HG02763 (cell line): ENCODE measurements around the gene LTB4R2.
"Not testable (repeated sequence)": the region's sequence is repeated elsewhere in the genome, so short reads cannot be mapped to it uniquely, and the experiment has no call there.

Experiments used
- ATAC-seq: cut with Tn5 transposase; IDR thresholded peaks from one replicate; pipeline ENCODE4 v1.9.1; 2021; ENCODE audit warnings: mild to moderate bottlenecking, moderate library complexity; ENCODE audit not compliant: unreplicated experiment

LTB4R2 gene

DNA sequence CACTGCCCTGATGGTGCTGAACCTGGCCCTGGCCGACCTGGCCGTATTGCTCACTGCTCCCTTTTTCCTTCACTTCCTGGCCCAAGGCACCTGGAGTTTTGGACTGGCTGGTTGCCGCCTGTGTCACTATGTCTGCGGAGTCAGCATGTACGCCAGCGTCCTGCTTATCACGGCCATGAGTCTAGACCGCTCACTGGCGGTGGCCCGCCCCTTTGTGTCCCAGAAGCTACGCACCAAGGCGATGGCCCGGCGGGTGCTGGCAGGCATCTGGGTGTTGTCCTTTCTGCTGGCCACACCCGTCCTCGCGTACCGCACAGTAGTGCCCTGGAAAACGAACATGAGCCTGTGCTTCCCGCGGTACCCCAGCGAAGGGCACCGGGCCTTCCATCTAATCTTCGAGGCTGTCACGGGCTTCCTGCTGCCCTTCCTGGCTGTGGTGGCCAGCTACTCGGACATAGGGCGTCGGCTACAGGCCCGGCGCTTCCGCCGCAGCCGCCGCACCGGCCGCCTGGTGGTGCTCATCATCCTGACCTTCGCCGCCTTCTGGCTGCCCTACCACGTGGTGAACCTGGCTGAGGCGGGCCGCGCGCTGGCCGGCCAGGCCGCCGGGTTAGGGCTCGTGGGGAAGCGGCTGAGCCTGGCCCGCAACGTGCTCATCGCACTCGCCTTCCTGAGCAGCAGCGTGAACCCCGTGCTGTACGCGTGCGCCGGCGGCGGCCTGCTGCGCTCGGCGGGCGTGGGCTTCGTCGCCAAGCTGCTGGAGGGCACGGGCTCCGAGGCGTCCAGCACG lies 6.1 kb downstream of the LTB4R2 start:
- no peak for ATAC-seq

DNA sequence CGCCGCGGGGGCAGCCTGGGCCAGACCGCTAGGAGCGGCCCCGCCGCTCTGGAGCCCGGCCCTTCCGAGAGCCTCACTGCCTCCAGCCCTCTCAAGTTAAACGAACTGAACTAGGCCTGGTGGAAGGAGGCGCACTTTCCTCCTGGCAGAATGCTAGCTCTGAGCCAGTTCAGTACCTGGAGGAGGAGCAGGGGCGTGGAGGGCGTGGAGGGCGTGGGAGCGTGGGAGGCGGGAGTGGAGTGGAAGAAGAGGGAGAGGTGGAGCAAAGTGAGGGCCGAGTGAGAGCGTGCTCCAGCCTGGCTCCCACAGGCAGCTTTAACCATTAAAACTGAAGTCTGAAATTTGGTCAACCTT lies 6.6 kb downstream of the LTB4R2 start:
- no peak for ATAC-seq

DNA sequence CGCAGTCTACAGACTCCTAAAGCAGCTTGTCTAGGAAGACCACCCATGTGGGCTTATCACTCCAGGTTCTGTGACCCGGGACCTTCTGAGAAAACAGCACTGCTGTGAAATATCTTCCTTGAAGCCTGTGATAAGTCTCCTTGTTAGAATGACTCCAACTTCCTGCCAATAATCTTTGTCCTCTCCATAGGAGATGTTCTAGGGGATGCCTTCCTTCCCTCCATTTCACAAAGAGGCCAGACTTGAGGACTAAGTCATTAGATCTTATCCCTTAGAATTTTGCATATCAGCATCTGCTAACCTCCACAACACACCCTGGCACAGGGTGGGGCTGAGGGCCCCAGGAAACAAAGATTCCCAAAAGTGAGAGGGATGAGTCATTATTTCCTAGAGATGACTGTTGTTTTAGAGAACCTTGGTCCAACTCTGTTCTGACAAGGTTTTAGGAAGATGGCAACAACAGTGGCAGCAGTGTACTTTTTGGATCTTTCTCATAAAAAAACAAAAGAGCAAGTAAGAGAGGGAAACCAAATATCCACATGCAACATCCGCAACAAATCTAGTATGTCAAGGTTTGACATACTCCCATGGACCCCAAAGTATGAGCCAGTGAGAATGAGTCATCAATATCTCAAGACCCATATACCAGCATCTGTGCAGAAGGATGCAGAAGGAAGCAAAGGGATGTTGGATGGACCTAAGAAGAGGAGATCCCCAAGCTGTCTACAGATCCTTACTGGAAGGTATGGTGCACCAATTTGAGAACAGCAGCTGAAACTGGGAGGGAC lies 7.4 kb downstream of the LTB4R2 start:
- ATAC-seq, result no peak

DNA sequence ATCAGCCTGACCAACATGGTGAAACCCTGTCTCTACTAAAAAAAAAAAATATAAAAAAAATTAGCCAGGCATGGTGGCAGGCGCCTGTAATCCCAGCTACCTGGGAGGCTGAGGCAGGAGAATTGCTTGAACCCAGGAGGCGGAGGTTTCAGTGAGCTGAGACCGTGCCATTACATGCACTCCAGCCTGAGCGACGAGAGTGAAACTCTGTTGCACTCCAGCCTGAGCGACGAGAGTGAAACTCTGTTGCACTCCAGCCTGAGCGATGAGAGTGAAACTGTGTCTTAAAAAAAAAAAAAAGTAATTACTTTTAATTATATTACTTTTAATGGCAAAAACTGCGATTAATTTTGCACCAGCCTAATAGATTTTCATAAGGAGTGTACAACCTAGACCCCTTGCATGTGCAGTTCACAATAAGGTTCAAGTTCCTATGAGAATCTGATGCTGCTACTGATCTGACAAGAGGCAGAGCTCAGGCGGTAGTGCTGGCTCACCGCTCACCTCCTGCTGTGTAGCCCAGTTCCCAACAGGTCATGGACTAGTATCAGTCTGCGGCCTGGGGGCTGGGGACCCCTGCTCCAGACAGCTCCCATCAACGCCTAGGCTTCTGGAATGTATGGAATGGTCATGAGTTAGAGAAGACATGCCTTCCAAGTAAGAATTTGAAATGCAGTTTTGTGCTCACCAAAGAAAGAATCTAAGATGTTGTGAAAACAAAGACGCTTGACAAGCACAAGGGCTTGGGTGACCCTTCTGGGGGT lies 11.5 kb downstream of the LTB4R2 start:
- no peak for ATAC-seq

DNA sequence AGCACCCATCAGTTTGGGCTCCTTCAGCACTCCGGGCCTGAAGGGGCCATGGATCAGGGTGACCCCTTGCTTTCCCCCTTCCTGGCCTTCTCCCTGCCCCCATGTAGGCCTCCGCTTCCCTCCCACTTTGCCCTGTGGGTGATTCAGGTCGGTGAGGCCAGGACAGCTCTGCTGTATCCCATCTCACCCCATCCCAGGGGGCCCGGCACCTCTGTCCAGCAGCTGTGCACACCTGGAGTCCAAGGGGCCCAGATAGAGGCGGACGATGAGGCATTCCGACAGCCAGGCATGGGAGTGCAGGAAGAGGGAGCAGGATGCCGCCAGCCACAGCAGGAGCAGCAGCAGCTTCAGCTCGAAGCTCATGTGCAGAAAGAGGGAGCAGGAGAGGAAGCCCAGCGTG lies 12.7 kb downstream of the LTB4R2 start:
- no peak for ATAC-seq

DNA sequence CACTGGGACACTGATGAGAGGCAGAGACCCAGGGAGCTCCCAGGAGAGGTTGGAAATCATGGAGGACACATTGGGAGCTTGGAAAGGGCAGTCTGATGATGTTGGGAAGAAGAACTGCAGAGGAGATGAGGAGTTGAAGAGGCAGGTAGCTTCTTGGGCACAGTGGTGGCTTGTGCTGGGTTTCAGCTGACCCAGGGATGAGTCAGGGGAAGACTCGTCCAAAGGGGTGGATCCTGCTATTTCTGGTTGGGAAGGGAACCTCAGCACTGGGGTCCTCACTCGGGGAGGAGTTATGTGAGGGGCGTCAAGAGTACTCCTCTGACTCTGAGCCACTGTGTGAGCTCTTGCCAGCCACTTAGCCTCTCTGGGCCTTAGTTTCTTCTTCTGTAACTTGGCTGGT lies 13.4 kb downstream of the LTB4R2 start:
- no peak for ATAC-seq

DNA sequence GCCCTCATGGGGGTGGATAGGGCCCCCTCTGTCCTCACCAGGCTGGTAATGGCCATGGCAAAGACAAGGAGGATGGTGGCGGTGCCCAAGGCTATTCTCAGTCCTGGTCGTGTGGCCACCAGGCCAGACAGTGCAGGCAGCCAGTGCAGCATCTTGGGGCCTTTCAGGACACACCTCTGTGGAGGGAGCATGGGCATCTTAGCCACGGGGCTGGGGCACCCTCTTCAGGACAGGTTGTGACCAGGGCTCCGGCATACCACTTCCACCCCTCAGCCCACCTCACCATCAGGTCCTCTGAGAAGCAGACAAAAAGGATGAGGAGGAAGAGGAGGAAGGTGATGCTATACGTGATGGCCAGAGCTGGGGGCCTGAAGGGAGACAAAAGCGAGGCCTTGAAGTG lies 14.1 kb downstream of the LTB4R2 start:
- no peak for ATAC-seq

DNA sequence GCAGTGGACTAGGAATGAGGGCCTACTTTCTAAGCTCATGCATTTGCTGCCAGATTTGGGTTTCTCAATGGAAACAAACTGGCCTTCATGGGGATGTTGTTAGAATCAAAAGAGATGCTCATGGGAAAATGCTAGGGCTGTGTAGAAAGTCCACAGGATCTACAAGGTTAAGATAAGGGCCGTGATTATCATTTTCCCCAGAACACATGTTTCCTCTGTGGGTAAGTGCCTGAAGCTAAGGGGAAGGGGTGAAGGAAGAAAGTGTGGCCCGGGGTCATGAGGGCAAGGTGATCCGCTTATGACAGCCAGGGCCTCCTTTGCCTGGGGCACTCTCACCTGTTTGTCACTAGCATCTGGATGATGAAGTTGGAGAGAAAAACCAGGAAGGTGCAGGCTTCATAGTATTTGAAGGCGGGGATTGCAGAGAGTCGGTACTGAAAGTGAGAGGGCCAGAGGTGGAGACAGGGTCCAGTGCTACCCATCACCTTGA lies 15.1 kb downstream of the LTB4R2 start:
- no peak for ATAC-seq

DNA sequence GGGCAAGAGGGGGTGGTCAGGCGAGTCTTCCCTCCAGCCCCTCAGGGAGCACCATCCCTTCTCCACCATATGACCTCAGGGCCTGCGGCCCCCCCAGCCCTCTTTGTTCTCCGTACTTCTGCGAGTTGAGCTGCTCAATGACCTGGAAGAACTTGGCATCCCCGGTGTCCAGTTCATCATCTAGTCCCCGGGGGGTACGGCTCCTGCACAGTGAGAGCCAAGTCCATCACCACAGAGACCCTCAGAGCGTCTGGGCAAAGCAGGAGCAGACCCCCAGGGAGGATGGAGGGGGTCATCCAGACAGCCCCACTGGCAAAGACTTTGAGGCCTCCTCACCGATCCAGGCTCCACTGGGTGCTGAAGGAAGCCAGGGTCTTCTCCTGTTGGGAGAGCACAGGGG lies 16.0 kb downstream of the LTB4R2 start:
- no peak for ATAC-seq

DNA sequence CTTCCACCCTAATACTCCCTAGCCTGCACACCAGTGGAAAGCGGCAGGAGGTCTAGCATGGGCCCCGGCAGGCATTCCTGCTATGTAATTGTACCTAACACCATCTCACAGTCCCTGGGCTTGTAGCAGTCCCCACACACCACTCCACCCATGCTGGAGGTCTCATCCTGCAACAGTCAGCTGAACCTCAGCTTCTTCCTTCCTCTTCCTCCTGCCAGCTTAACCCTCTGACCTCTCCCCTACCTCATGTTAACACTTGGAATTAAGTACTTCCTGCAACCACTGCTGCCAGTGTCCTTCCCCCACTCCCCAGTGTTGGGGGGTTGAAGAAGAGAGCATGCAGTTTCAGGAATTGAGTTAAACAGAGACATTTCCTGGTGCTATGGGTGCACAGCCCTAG lies 17.4 kb downstream of the LTB4R2 start:
- no peak for ATAC-seq

DNA sequence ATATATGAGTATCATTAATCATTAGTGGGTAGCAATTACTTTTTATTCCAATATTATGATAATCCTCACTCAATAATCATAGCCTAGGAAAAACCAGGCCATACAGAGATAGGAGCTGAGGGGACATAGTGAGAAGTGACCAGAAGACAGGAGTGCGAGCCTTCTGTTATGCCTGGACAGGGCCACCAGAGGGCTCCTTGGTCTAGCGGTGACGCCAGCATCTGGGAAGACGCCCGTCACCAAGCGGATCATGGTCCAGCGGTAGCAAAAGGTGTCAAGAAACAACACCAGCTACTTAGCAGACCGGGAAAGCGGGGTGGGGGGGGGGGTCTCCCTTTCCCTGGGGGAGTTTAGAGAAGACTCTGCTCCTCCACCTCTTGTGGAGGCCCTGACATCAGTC lies 18.0 kb downstream of the LTB4R2 start:
- not testable (repeated sequence) for ATAC-seq

DNA sequence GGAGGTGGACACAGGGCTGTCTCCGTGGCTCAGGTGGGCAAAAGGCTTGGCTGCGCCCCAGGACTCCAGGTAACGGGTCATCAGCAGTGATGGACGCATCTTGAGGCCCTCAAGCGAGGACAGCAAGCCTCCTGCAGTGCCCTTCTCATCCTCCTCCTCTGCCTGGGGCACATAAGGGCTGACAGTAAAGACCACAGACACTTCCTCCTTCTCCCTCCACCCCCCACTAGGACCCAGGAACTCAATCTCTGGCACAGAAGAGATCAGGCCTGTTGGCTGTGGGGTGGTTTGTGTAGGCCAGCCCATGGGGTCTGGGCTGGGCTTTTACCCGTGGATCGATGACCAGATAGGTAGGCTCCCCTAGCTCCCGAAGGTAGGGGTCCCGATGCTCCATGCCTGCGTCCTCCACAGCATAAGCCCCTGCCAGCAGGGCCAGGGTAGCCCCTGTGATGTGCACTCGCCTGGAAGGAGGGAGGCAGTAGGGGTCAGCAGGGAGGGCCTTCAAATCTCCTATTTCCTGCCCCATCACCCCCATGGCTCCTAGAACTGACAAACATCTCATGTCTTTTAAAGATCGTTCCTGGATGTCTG lies 19.2 kb downstream of the LTB4R2 start:
- no peak for ATAC-seq

DNA sequence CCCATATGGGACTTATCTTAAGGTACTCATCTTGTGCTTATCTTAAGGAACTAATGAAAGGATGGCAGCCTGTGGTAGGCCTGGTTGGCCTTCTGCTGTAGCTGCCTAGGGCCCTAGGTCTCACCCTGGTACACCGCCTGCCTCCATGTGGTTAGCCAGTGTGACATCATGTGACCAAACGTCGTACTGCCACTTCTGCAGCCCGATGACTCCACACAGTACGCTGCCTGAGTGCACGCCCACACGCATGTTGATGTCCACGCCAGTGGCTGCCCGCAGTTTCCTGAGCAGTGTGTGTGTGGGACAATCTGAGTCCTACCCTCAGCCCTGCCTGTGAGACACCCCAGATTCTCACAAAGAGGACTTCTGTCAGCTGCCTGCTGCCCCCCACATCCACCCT lies 19.8 kb downstream of the LTB4R2 start:
- no peak for ATAC-seq

DNA sequence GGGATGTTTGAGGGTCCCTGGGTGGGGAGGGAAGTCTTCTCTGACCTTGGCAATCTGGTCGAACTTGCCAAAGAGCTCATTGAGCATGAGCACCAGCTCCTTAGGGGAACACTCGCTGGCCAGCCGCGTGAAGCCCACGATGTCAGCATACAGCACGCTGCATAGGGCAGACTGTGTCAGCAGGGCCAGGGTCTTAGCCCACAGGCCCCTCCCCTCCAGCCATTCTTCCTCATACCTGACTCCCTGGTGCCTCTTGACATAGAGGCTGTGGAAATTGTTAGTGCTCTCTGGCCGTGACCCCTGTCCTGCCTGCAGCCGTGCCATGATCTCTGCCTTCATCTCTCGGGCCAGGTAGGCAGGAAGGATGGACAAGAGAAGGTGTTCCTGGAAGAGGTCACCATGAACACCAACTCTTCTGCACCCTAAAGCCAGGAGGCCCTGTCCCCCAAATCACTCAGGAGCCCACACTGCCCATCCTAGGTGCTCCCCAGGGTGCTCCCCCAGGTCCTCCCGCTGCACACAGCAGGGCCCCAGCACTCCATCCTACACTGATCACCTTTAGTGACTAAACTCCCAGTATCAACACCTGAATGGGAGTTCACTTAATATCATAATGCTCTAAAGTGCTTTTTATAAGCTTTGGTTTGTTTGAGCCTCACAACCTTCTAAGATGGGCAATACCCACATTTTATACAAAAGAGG lies 21.2 kb downstream of the LTB4R2 start:
- no peak for ATAC-seq

DNA sequence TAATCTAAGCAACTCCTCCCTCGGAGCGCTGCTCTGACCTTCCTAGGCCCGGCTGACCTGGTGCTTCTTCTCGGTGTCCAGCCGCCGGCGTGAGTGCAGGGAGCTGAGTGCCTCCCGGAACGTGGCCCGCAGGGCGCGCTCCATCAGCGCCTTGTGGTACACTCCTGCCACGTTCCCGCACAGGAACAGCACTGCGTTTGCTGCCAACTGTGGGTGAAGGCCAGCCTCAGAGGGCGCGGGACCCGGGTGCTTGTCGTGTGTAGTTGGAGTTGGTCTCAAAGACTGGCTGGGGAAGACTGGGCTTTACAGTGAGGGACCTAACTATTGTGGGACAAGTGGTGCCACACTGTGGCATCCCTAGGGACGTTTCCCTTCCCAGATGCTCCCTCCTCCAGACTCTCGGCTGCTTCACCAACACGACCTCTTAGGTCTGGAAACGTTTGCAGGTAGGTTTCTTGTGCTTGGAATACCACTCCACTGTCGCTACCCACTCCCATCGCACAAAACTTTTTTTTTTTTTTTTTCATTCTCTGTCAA lies 21.9 kb downstream of the LTB4R2 start:
- no peak for ATAC-seq

DNA sequence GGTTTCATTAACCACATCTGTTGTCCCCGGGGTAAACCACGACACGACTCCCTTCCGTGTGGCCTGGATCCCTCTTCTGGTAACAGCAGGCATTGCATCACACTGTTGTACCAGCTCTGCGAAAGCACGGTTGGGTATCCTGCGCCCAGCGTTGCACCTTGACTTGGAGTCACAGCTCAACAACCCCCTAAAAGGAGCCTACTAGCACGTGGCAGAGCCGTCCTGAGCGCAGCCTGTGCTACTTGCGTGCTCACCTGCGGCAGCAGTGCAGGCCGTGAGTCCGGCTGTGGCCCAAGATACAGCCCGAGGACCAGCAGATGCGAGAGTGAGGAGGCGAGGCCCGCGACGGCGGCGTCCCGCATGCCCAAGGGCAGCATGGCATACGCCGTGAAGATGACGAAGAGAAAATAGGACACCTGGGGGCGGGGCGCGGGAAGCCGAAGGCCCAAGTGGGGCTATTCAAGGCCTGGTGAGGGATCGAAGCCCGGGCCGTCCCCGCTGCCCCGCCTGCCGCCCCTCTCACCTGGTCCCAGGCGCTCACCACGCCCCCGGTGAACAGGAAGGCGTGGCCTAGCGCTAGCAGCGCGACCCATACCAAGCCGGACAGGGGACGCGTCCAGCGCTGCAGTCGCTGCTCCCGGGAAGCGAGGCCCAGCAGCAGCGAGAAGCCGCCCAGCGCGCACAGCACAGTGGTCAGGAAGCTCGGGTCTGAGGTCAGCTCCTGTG lies 22.5 kb downstream of the LTB4R2 start:
- peak; percentile 81 for ATAC-seq

DNA sequence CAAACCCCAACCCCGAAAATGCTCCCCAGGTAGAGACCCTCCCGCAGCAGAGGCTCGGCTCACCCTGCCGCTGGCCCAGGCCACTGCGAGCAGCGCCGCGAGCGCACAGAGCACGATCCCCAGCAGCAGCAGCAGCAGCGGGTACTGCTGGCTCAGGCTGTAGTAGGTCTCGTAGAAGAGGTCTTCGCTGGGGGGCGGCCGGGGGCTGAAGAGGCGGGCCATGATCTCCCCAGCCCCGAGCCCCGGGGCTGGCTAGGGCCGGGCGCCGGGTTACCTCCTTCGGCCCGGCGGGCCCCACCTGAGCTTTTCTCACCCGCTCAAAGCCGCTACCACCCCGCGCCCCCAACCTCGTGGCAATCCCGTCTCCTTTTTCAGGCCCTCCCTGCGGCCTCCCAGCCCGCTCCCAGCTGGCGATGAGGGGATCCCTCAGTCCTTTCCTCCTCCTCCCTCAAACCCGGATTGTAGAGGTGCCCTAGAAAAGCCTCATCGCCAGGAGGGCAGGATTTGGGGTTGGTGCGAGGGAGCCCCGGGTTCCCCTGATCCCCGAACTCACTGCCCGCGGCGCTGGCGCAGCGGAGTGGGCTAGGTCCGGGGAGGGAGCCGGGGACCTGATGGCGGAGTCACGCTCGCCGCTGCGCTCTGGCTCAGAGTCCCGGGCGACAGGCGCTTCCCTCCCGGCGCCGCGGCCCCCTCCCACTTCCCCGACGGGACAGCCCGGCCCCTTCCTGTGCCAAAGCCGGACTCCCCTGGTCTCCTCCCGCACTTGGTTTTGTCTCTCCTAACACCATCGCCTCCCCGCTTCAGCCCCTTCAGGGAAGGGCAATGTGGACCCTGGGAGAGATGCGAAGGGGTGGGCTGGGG lies 24.7 kb downstream of the LTB4R2 start, which contains the start of gene ADCY4:
Gene ADCY4, minus strand, starts transcription at position 641 of the 861 bp plus-strand sequence. Its CDS starts 419 bp downstream, at position 222.
- no peak for ATAC-seq

DNA sequence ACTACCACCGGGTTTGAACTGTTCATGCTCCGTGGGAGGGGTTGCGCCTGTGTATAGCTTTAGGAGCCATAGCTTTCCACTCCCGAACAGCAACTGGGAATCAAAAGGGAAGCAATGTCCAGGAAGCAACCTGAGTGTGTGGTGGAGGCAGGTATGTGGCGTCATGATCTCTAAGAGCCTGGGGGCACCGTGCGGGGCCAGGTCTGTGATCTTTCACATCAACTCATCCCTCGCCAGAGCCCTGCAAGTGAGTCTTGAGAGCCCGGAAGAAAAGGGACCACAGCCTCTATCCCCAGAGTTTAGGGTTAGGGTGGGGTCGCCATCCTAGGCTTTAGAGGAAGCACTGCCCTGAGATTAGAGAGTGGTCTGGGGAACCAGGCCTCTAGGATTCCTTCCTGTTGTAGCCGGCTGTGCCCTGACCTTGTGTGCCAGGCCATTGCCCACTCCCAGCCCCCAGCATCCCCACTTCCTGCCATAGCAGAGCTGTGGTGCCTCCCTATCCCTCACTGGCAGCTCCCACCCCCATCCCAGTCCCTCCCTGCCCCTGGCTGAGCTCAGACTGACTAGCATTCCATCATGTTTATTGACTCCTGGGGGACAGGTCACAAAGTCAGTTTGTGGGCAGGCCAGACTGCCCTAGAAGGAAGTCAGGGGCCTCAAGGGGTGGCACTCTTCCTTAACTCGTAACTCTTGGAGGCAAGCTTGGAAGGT lies 25.7 kb downstream of the LTB4R2 start:
- ATAC-seq, result no peak
